Epithelial cell of proximal tubule (primary cell): ENCODE results near the gene RUFY4. TPM values are rescaled to one million over a fixed set of nuclear protein-coding genes. Genes with fewer than 3 reads are reported as not detected.

Experiments
- DNase-seq: peaks from one replicate; pipeline ENCODE4 v3.0.0-alpha.2; 2011; ENCODE audit warnings: low read depth
- H3K4me3 ChIP-seq: 2 replicates; pipeline ENCODE4 v1.5.1; 2011; ENCODE audit warnings: low read depth, mild to moderate bottlenecking, low read length
- CTCF ChIP-seq: conservative IDR thresholded peaks from 2 replicates; pipeline ENCODE4 v1.5.1; 2012; ENCODE audit warnings: low read depth, mild to moderate bottlenecking, low read length
- total RNA-seq: library from RNA; depleted of rRNA; stranded (reverse); fragments of >200 nt; gene quantifications from 2 replicates; pipeline ENCODE4 v1.2.3, GENCODE V29; 2015

The RUFY4 gene
- total RNA-seq, 1 donor from 2014 or later, result not detected

DNA sequence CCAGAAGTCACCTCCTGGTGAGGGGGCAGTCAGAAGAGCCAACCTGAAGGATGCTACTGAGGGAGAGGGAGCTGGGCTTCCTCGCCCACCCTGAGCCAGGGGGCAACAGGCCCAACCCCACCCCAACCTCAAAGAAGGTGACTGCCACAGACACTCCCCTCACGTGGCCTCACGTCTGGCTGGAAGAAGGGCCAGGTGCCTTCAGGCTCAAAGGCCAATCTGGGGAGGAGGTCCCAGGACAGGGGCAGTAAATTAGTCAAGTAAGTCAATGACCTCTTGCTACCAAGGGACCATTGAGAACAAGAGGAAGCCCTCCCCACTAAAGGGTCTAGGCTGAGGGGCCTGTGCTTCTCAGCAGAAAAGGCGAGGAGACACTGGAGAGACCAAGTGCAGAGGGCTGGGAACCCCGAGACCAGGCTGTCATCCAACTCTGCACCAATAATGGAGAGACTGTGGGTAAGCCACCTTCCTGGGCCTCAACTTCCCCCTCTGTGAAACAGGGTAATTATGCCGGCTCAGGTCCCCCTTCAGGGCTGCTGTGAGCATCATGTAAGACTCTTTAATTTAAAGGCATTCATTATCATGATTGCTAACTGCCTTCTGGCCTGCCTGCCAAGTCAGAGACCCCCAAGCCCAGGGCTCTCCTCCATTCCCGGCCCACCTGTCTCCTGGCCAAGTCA lies 46.1 kb upstream of the RUFY4 start:
- DNase-seq, result no peak
- no peak for TF ChIP-seq CTCF
- no peak overlapping the region for H3K4me3 ChIP-seq

GRCh38 chr2:218023636-218024035 lies 45.4 kb upstream of the RUFY4 start:
- no peak overlapping the region for H3K4me3 ChIP-seq
- no peak for TF ChIP-seq CTCF
- DNase-seq, result no peak

DNA sequence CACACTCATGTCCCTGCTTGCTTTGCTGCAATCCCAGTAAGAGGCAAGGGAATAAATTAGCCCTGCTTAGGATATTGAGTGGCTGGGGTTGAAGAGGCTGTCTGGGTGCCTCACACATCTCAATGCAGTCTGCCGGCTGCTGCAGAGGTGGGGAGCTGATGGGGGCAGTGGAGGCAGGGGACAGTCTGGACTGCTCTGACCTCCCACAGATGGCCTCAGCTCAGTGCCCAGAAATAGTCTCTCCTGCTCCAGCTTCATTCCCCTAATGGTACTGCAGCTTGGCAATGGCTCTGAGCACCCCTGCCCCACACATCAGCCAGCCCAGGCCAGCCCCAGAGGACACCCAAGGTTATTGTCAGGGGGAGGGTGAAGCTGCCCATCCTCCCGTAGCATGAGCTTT lies 44.7 kb upstream of the RUFY4 start:
- H3K4me3 ChIP-seq, result no peak overlapping the region
- no peak for DNase-seq
- no peak for TF ChIP-seq CTCF

- H3K4me3 ChIP-seq, result no peak overlapping the region
- TF ChIP-seq CTCF, result no peak
- DNase-seq, result no peak
Observed at GRCh38 chr2:218024871-218025270, 44.2 kb upstream of the RUFY4 start.

GRCh38 chr2:218026244-218026643 lies 42.8 kb upstream of the RUFY4 start:
- H3K4me3 ChIP-seq, result no peak overlapping the region
- TF ChIP-seq CTCF, result no peak
- DNase-seq, result no peak

GRCh38 chr2:218026676-218027425 lies 42.2 kb upstream of the RUFY4 start:
- no peak for DNase-seq
- H3K4me3 ChIP-seq, result no peak overlapping the region
- no peak for TF ChIP-seq CTCF
